GM12865 (cell line): ENCODE results near the gene STIL.

Experiments
- DNase-seq: peaks from one replicate; pipeline ENCODE4 v3.0.0; 2010; ENCODE audit warnings: low read depth
- H3K4me3 ChIP-seq: 2 replicates; pipeline ENCODE4 v1.5.1; 2011; ENCODE audit warnings: mild to moderate bottlenecking, low read depth, low read length, control low read depth
- CTCF ChIP-seq: IDR thresholded peaks from 2 replicates; pipeline ENCODE4 v1.5.1; 2011; ENCODE audit warnings: low read length, control low read depth, low read depth, inconsistent platforms; ENCODE audit not compliant: insufficient read depth; ENCODE audit errors: missing control alignments

STIL gene

GRCh38 chr1:47249755-47250154 is 64.2 kb downstream of the STIL start:
- no peak for TF ChIP-seq CTCF
- no peak overlapping the region for H3K4me3 ChIP-seq
- DNase-seq = no peak

GRCh38 chr1:47244339-47244862 is 69.5 kb downstream of the STIL start:
- H3K4me3 ChIP-seq = no peak overlapping the region
- DNase-seq = no peak
- no peak for TF ChIP-seq CTCF

GRCh38 chr1:47243910-47244309 is 70.0 kb downstream of the STIL start:
- H3K4me3 ChIP-seq = no peak overlapping the region
- DNase-seq = no peak
- TF ChIP-seq CTCF = no peak

- H3K4me3 ChIP-seq = no peak overlapping the region
- no peak for DNase-seq
- TF ChIP-seq CTCF = no peak
Measured at GRCh38 chr1:47241114-47242113, 72.5 kb downstream of the STIL start.

- TF ChIP-seq CTCF = no peak
- no peak for DNase-seq
- H3K4me3 ChIP-seq = no peak overlapping the region
Measured at GRCh38 chr1:47238935-47239592, 74.9 kb downstream of the STIL start.

- TF ChIP-seq CTCF = no peak
- no peak overlapping the region for H3K4me3 ChIP-seq
- no peak for DNase-seq
Measured at GRCh38 chr1:47235806-47236205, 78.1 kb downstream of the STIL start.
